Activated T-helper 1 cell treated with anti-CD3 and anti-CD28 coated beads, Interleukin-12 subunit alpha, Interleukin-12 subunit beta, Interleukin-2, Interleukin-4 antibody, amounts not matched to agents 30 ng/mL and 10 ng/mL and 1 ng/mL, durations not matched to agents 14 hours and 24 hours and 36 hours (primary cell): ENCODE measurements around the gene CES2. TPM values are rescaled to one million over a fixed set of nuclear protein-coding genes. Genes with fewer than 3 reads are reported as not detected.

ENCODE experiments used
- DNase-seq: peaks from one replicate; pipeline ENCODE4 v3.0.0; 2021; ENCODE audit warnings: low spot score
- H3K27ac Mint-ChIP-seq: one replicate; pipeline ENCODE4 v1.8.0; 2021; ENCODE audit warnings: mild to moderate bottlenecking, mixed read lengths
- H3K27me3 Mint-ChIP-seq: one replicate; pipeline ENCODE4 v1.8.0; 2022; ENCODE audit warnings: mild to moderate bottlenecking, moderate library complexity, mixed read lengths; ENCODE audit not compliant: insufficient read depth
- H3K36me3 Mint-ChIP-seq: one replicate; pipeline ENCODE4 v1.8.0; 2021; ENCODE audit warnings: low read depth, mixed read lengths
- H3K4me1 Mint-ChIP-seq: one replicate; pipeline ENCODE4 v1.8.0; 2021; ENCODE audit warnings: low read depth, mixed read lengths
- H3K4me3 Mint-ChIP-seq: one replicate; pipeline ENCODE4 v1.8.0; 2021; ENCODE audit warnings: mild to moderate bottlenecking, moderate library complexity, mixed read lengths
- H3K9me3 Mint-ChIP-seq: one replicate; pipeline ENCODE4 v1.8.0; 2021; ENCODE audit warnings: mixed read lengths
- intact Hi-C: fragments of 100-400 bp; cut with micrococcal nuclease; formaldehyde crosslinking; loops from one replicate; pipeline ENCODE4 v1.15.1; 2024
- total RNA-seq: library from RNA; stranded (reverse); gene quantifications from 2 replicates; pipeline ENCODE4 v1.2.3, GENCODE V29; 2022

The CES2 gene
- total RNA-seq, 1 donor from 2014 or later: 34.3 TPM

- Mint-ChIP-seq H3K4me3 (no peak overlapping the region), H3K4me1 (no peaks in the 10 kb centered on the region), H3K27ac (no peak overlapping the region), H3K27me3 (peaks cover 19% of the 10 kb centered on the region), H3K36me3 (no peaks in the 10 kb centered on the region), H3K9me3 (no peaks in the 10 kb centered on the region)
- intact Hi-C loops: no loop called here
- DNase-seq: no peak
Measured at GRCh38 chr16:66917741-66918140, 17.6 kb upstream of the CES2 start.

- H3K27me3 Mint-ChIP-seq: peaks cover 20% of the 10 kb centered on the region
- H3K4me3 Mint-ChIP-seq: no peak overlapping the region
- no peaks in the 10 kb centered on the region for H3K36me3 Mint-ChIP-seq
- no peak overlapping the region for H3K27ac Mint-ChIP-seq
- no peak for DNase-seq
- intact Hi-C loops: no loop called here
- H3K9me3 Mint-ChIP-seq: no peaks in the 10 kb centered on the region
- H3K4me1 Mint-ChIP-seq: peaks cover 3% of the 10 kb centered on the region
Measured at GRCh38 chr16:66918355-66918754, 17.0 kb upstream of the CES2 start.

GRCh38 chr16:66918803-66919568 is 16.3 kb upstream of the CES2 start, which contains the start of gene CDH16:
Gene CDH16 (minus strand): TSS chr16:66918885. CDS start chr16:66918065, 820 bp downstream.
- H3K4me1 Mint-ChIP-seq: peaks cover 10% of the 10 kb centered on the region
- no peaks in the 10 kb centered on the region for H3K36me3 Mint-ChIP-seq
- DNase-seq: no peak
- H3K4me3 Mint-ChIP-seq: no peak within 1 kb of the TSS
- H3K9me3 Mint-ChIP-seq: no peaks in the 10 kb centered on the region
- no peak within 1 kb of the TSS for H3K27ac Mint-ChIP-seq
- intact Hi-C loops: no loop called here
- H3K27me3 Mint-ChIP-seq: peaks cover 24% of the 10 kb centered on the region

- no peak for DNase-seq
- Mint-ChIP-seq H3K27ac (no peak overlapping the region), H3K4me1 (peaks cover 11% of the 10 kb centered on the region), H3K27me3 (peaks cover 27% of the 10 kb centered on the region), H3K4me3 (no peak overlapping the region), H3K9me3 (no peaks in the 10 kb centered on the region), H3K36me3 (no peaks in the 10 kb centered on the region)
- intact Hi-C loops: no loop called here
Measured at GRCh38 chr16:66919569-66920298, 15.6 kb upstream of the CES2 start.

- Mint-ChIP-seq H3K27ac (no peak overlapping the region), H3K36me3 (no peaks in the 10 kb centered on the region), H3K4me3 (no peak overlapping the region), H3K9me3 (no peaks in the 10 kb centered on the region), H3K4me1 (peaks cover 12% of the 10 kb centered on the region), H3K27me3 (peaks cover 28% of the 10 kb centered on the region)
- DNase-seq: no peak
- intact Hi-C loops: no loop called here
Measured at GRCh38 chr16:66920299-66920590, 15.1 kb upstream of the CES2 start.

- no peak overlapping the region for H3K4me3 Mint-ChIP-seq
- no peaks in the 10 kb centered on the region for H3K36me3 Mint-ChIP-seq
- H3K27me3 Mint-ChIP-seq: peaks cover 27% of the 10 kb centered on the region
- peaks cover 20% of the 10 kb centered on the region for H3K4me1 Mint-ChIP-seq
- H3K9me3 Mint-ChIP-seq: no peaks in the 10 kb centered on the region
- no peak for DNase-seq
- intact Hi-C loops: no loop called here
- no peak overlapping the region for H3K27ac Mint-ChIP-seq
Measured at GRCh38 chr16:66920924-66921680, 14.2 kb upstream of the CES2 start.

GRCh38 chr16:66921729-66922450 is 13.4 kb upstream of the CES2 start:
- Mint-ChIP-seq H3K4me1 (peaks cover 24% of the 10 kb centered on the region), H3K4me3 (no peak overlapping the region), H3K36me3 (no peaks in the 10 kb centered on the region), H3K27me3 (peaks cover 26% of the 10 kb centered on the region), H3K27ac (no peak overlapping the region), H3K9me3 (no peaks in the 10 kb centered on the region)
- intact Hi-C loops: no loop called here
- no peak for DNase-seq

- no peaks in the 10 kb centered on the region for H3K9me3 Mint-ChIP-seq
- no peak overlapping the region for H3K4me3 Mint-ChIP-seq
- H3K36me3 Mint-ChIP-seq: no peaks in the 10 kb centered on the region
- H3K27me3 Mint-ChIP-seq: peaks cover 26% of the 10 kb centered on the region
- peaks cover 30% of the 10 kb centered on the region for H3K4me1 Mint-ChIP-seq
- no peak overlapping the region for H3K27ac Mint-ChIP-seq
- intact Hi-C loops: no loop called here
- no peak for DNase-seq
Measured at GRCh38 chr16:66923247-66923731, 12.0 kb upstream of the CES2 start.

GRCh38 chr16:66923866-66924265 is 11.4 kb upstream of the CES2 start:
- Mint-ChIP-seq H3K27ac (no peak overlapping the region), H3K4me3 (peak overlapping the region; percentile 41), H3K36me3 (no peaks in the 10 kb centered on the region), H3K4me1 (peaks cover 36% of the 10 kb centered on the region), H3K27me3 (peaks cover 26% of the 10 kb centered on the region), H3K9me3 (no peaks in the 10 kb centered on the region)
- intact Hi-C loops: no loop called here
- DNase-seq: no peak

- Mint-ChIP-seq H3K9me3 (no peaks in the 10 kb centered on the region), H3K4me3 (peak overlapping the region; percentile 49), H3K36me3 (peaks cover 2% of the 10 kb centered on the region), H3K4me1 (peaks cover 39% of the 10 kb centered on the region), H3K27me3 (peaks cover 20% of the 10 kb centered on the region), H3K27ac (no peak overlapping the region)
- intact Hi-C loops: no loop called here
- peak; percentile 24 for DNase-seq
Measured at GRCh38 chr16:66924527-66925321, 10.6 kb upstream of the CES2 start.

GRCh38 chr16:66925322-66925840 is 9.9 kb upstream of the CES2 start, which contains the start of gene RRAD:
Gene RRAD (minus strand): TSS chr16:66925535. CDS start chr16:66925179, 356 bp downstream.
- H3K4me3 Mint-ChIP-seq: peak within 1 kb of the TSS; percentile 75
- H3K27ac Mint-ChIP-seq: peak within 1 kb of the TSS; percentile 58
- H3K4me1 Mint-ChIP-seq: peaks cover 39% of the 10 kb centered on the region
- intact Hi-C loops: no loop called here
- peaks cover 20% of the 10 kb centered on the region for H3K27me3 Mint-ChIP-seq
- H3K36me3 Mint-ChIP-seq: peaks cover 2% of the 10 kb centered on the region
- H3K9me3 Mint-ChIP-seq: no peaks in the 10 kb centered on the region
- no peak for DNase-seq
